HepG2 (cell line): ENCODE data around the gene DSCAML1. TPM values are rescaled to one million over a fixed set of nuclear protein-coding genes. Genes with fewer than 3 reads are reported as not detected.

ENCODE experiments used
- CENPT ChIP-seq: sonication (generic); formaldehyde crosslinking; IDR thresholded peaks from 2 replicates; pipeline ENCODE4 v1.8.0; 2022; ENCODE audit warnings: low read depth, mild to moderate bottlenecking, moderate library complexity, missing genetic modification reagents
- GMEB2 ChIP-seq: IDR thresholded peaks from 2 replicates; pipeline ENCODE4 v1.6.1; 2016; ENCODE audit warnings: missing biosample characterization, missing genetic modification reagents, low read depth
- GZF1 ChIP-seq: sonication (generic); formaldehyde crosslinking; IDR thresholded peaks from 2 replicates; pipeline ENCODE4 v1.5.1; 2020; ENCODE audit warnings: mild to moderate bottlenecking, missing genetic modification reagents
- HES4 ChIP-seq: sonication (generic); formaldehyde crosslinking; IDR thresholded peaks from 2 replicates; pipeline ENCODE4 v1.9.0; 2021; ENCODE audit warnings: mild to moderate bottlenecking, missing genetic modification reagents, borderline replicate concordance
- KDM3A ChIP-seq: IDR thresholded peaks from 2 replicates; pipeline ENCODE4 v1.6.1; 2018; ENCODE audit warnings: low read depth, missing compliant biosample characterization
- KMT2B ChIP-seq: IDR thresholded peaks from 2 replicates; pipeline ENCODE4 v1.6.1; 2016; ENCODE audit warnings: missing genetic modification reagents, missing compliant biosample characterization
- PAX8 ChIP-seq: sonication (generic); formaldehyde crosslinking; IDR thresholded peaks from 2 replicates; pipeline ENCODE4 v1.8.0; 2022; ENCODE audit warnings: mild to moderate bottlenecking, missing genetic modification reagents, borderline replicate concordance
- PCBP1 ChIP-seq: fragments of 200-400 bp; formaldehyde crosslinking; IDR thresholded peaks from 2 replicates; pipeline ENCODE4 v1.6.1; 2017; ENCODE audit warnings: mild to moderate bottlenecking, low read depth, low read length, borderline replicate concordance
- SMAD3 ChIP-seq: sonication (generic); formaldehyde crosslinking; IDR thresholded peaks from 2 replicates; pipeline ENCODE4 v1.4.0; 2020; ENCODE audit warnings: missing genetic modification reagents
- TERF1 ChIP-seq: sonication (generic); formaldehyde crosslinking; IDR thresholded peaks from 2 replicates; pipeline ENCODE4 v1.8.0; 2022; ENCODE audit warnings: mild to moderate bottlenecking, missing genetic modification reagents, moderate library complexity
- THAP7 ChIP-seq: sonication (generic); formaldehyde crosslinking; IDR thresholded peaks from 2 replicates; pipeline ENCODE4 v1.8.1; 2023; ENCODE audit warnings: mild to moderate bottlenecking, missing genetic modification reagents
- YEATS4 ChIP-seq: sonication (generic); formaldehyde crosslinking; IDR thresholded peaks from 2 replicates; pipeline ENCODE4 v1.4.0; 2020; ENCODE audit warnings: missing genetic modification reagents, borderline replicate concordance
- ZNF18 ChIP-seq: sonication (generic); formaldehyde crosslinking; IDR thresholded peaks from 2 replicates; pipeline ENCODE4 v1.8.0; 2022; ENCODE audit warnings: mild to moderate bottlenecking, missing genetic modification reagents; ENCODE audit not compliant: insufficient replicate concordance
- ZNF318 ChIP-seq: sonication (generic); formaldehyde crosslinking; IDR thresholded peaks from 2 replicates; pipeline ENCODE4 v1.4.0; 2020; ENCODE audit warnings: mild to moderate bottlenecking, missing genetic modification reagents
- ZNF468 ChIP-seq: sonication (generic); formaldehyde crosslinking; IDR thresholded peaks from 2 replicates; pipeline ENCODE4 v1.8.0; 2022; ENCODE audit warnings: mild to moderate bottlenecking, moderate library complexity, missing genetic modification reagents
- ZSCAN21 ChIP-seq: sonication (generic); formaldehyde crosslinking; IDR thresholded peaks from 2 replicates; pipeline ENCODE4 v1.8.0; 2022; ENCODE audit warnings: mild to moderate bottlenecking, missing genetic modification reagents, moderate library complexity, borderline replicate concordance
- polyA plus RNA-seq, 8 experiments: library from polyadenylated mRNA; depleted of rRNA in 3 of 8; stranded (reverse) in 7 of 8; unstranded in 1 of 8; fragments of >200 nt; fragmentation: Illumina TruSeq in 4 of 8; extraction: Trizol in 4 of 8; gene quantifications; 2 replicates each; pipeline versions ENCODE4 v1.2.1 to v1.2.3, GENCODE V29; 2011 to 2016; ENCODE audit warnings: low read depth in 4 of 8, missing spikeins in 1 of 8, mixed read lengths in 1 of 8; ENCODE audit not compliant: insufficient read depth in 1 of 8
- total RNA-seq, 5 experiments: library from RNA; depleted of rRNA; stranded (reverse); fragments of >200 nt; fragmentation: Illumina TruSeq; extraction: Trizol; gene quantifications; 2 replicates each; pipeline ENCODE4 v1.2.3, GENCODE V29; 2016; ENCODE audit warnings: low read depth in 1 of 5

Gene DSCAML1
- total and polyA plus RNA-seq, 2 of the 13 experiments (the other 11 are each of a cell fraction or from before 2014, with no cell fraction given) = 0.29 to 0.40 TPM

- TF ChIP-seq THAP7 (CRISPR knock-in tag) (no peak), ZNF318 (CRISPR knock-in tag) (no peak), CENPT (no peak), PAX8 (no peak), PCBP1 (no peak), HES4 (CRISPR knock-in tag) (no peak), ZNF468 (no peak), TERF1 (no peak), ZSCAN21 (no peak), KMT2B (CRISPR knock-in tag) (no peak), GZF1 (CRISPR knock-in tag) (0 out of 2 replicates have a peak, but pooled peaks have one; percentile 25), KDM3A (CRISPR knock-in tag) (no peak), GMEB2 (CRISPR knock-in tag) (no peak), SMAD3 (no peak), YEATS4 (CRISPR knock-in tag) (peak; percentile 27; the same call in 1 of the 2 replicates), ZNF18 (CRISPR knock-in tag) (no peak)
Measured at GRCh38 chr11:117816151-117816741, 19.2 kb upstream of the DSCAML1 start (continued).
